ENCODE results near the gene LRRC36.

DNA sequence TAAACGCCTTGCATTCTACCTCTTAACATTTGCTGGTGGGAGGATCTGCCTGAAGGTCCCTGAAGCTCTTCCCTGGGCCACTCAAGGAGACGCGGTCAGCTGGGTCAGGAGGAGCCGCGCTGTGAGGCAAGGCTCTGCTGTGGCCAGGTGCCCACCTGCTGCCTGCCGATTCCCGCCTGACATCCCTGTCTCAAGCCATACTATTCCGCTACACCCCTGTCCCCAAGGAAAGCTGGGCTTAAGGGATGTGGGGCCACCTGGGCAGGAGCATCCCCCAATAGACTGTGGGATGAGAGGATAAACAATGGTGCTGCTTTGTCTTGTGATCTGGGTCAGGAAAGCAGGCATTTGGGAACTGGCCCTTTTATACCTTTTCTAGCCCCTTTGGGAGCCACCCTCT lies 61.6 kb downstream of the LRRC36 start:
- TF ChIP-seq EZH2 (IDR thresholded peaks at IDR 0.05; ENCODE audit: low read depth): no peak
- TF ChIP-seq, protein P1, sequence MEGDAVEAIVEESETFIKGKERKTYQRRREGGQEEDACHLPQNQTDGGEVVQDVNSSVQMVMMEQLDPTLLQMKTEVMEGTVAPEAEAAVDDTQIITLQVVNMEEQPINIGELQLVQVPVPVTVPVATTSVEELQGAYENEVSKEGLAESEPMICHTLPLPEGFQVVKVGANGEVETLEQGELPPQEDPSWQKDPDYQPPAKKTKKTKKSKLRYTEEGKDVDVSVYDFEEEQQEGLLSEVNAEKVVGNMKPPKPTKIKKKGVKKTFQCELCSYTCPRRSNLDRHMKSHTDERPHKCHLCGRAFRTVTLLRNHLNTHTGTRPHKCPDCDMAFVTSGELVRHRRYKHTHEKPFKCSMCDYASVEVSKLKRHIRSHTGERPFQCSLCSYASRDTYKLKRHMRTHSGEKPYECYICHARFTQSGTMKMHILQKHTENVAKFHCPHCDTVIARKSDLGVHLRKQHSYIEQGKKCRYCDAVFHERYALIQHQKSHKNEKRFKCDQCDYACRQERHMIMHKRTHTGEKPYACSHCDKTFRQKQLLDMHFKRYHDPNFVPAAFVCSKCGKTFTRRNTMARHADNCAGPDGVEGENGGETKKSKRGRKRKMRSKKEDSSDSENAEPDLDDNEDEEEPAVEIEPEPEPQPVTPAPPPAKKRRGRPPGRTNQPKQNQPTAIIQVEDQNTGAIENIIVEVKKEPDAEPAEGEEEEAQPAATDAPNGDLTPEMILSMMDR (conservative IDR thresholded peaks at IDR 0.05): no peak
